PC-9 (cell line): Measurements from ENCODE around the gene NUBP2. TPM values are rescaled to one million over a fixed set of nuclear protein-coding genes. Genes with fewer than 3 reads are reported as not detected.

Experiments used
- Bru-seq: library from RNA; stranded (reverse); fragments of 400-500 nt; gene quantifications from one replicate; lab custom pipeline; 2021; lab: Mats Ljungman, UMichigan
- BruChase-seq, 2 experiments: library from RNA; stranded (reverse); fragments of 400-500 nt; gene quantifications; one replicate each; lab custom pipeline; 2021; lab: Mats Ljungman, UMichigan
- BruUV-seq: library from RNA; stranded (reverse); fragments of 400-500 nt; replicated peaks from 2 replicates; lab custom pipeline; 2021; lab: Mats Ljungman, UMichigan
- CTCF ChIA-PET: fragments of 300-600 bp; sonication (Branson Sonifier 250); formaldehyde crosslinking; loops from one replicate; lab custom pipeline; 2022; ENCODE audit warnings: antibody characterized with exemption; lab: Charles Lee
- POLR2A ChIA-PET: fragments of 300-600 bp; sonication (Branson Sonifier 250); formaldehyde crosslinking; loops from one replicate; lab custom pipeline; 2022; ENCODE audit warnings: antibody characterized with exemption; ENCODE audit not compliant: unreplicated experiment; lab: Charles Lee
- DNase-seq, 2 experiments: peaks; one replicate each; pipeline versions ENCODE4 v3.0.0 to v3.0.0-alpha.2; 2015 to 2022; ENCODE audit warnings: mixed read lengths in 1 of 2
- H2AFZ ChIP-seq: fragments of 200-600 bp; sonication (generic); 2 replicates; pipeline ENCODE4 v1.8.1; 2017; ENCODE audit warnings: antibody characterized with exemption
- H3F3A ChIP-seq: fragments of 200-600 bp; sonication (generic); 2 replicates; pipeline ENCODE4 v1.8.1; 2017; ENCODE audit warnings: antibody characterized with exemption, mild to moderate bottlenecking, low read depth; ENCODE audit not compliant: insufficient read depth
- H3K27ac ChIP-seq: fragments of 200-600 bp; sonication (generic); 2 replicates; pipeline ENCODE4 v1.6.1; 2016; ENCODE audit warnings: mixed run types
- H3K27me3 ChIP-seq: fragments of 200-600 bp; sonication (generic); 2 replicates; pipeline ENCODE4 v1.6.1; 2016; ENCODE audit warnings: low read depth, mixed run types; ENCODE audit not compliant: insufficient read depth
- H3K36me3 ChIP-seq: fragments of 200-600 bp; sonication (generic); 2 replicates; pipeline ENCODE4 v1.6.1; 2016; ENCODE audit warnings: low read depth, mixed run types
- H3K4me1 ChIP-seq: fragments of 200-600 bp; sonication (generic); replicated peaks from 2 replicates; pipeline ENCODE4 v1.6.1; 2016; ENCODE audit warnings: mixed run types; ENCODE audit not compliant: insufficient read depth
- H3K4me2 ChIP-seq: fragments of 200-600 bp; sonication (generic); 2 replicates; pipeline ENCODE4 v1.6.1; 2017; ENCODE audit warnings: mixed run types
- H3K4me3 ChIP-seq: fragments of 200-600 bp; sonication (generic); 2 replicates; pipeline ENCODE4 v1.6.1; 2016; ENCODE audit warnings: mixed run types
- H3K79me2 ChIP-seq: fragments of 200-600 bp; sonication (generic); 2 replicates; pipeline ENCODE4 v1.6.1; 2017; ENCODE audit warnings: low read depth, mixed run types
- H3K9me2 ChIP-seq: fragments of 200-600 bp; sonication (generic); 2 replicates; pipeline ENCODE4 v1.8.1; 2017; ENCODE audit warnings: mild to moderate bottlenecking; ENCODE audit not compliant: insufficient read depth
- H3K9me3 ChIP-seq: fragments of 200-600 bp; sonication (generic); 2 replicates; pipeline ENCODE4 v1.8.1; 2016; ENCODE audit warnings: low read depth; ENCODE audit not compliant: insufficient read depth
- H4K20me1 ChIP-seq: fragments of 200-600 bp; sonication (generic); 2 replicates; pipeline ENCODE4 v1.8.1; 2017; ENCODE audit not compliant: insufficient read depth
- CTCF ChIP-seq: fragments of 200-600 bp; sonication (generic); conservative IDR thresholded peaks from 2 replicates; pipeline ENCODE4 v1.6.1; 2017; ENCODE audit warnings: mixed run types, antibody characterized with exemption, mild to moderate bottlenecking, moderate library complexity
- EZH2 ChIP-seq: fragments of 200-600 bp; sonication (generic); IDR thresholded peaks from 2 replicates; pipeline ENCODE4 v1.8.0; 2017; ENCODE audit warnings: antibody characterized with exemption, low read depth
- intact Hi-C: fragments of 100-400 bp; cut with micrococcal nuclease; formaldehyde crosslinking; loops from one replicate; pipeline ENCODE4 v1.10.0; 2022; ENCODE audit not compliant: unreplicated experiment
- long read RNA-seq: library from polyadenylated mRNA; stranded (forward); transcript quantifications from one replicate; pipeline ENCODE4 v2.0.0, GENCODE V29; 2022
- total RNA-seq: library from RNA; stranded (reverse); gene quantifications from 2 replicates; pipeline ENCODE4 v1.2.3, GENCODE V29; 2021

NUBP2 gene
- 80.0 and 103 TPM in 2 replicates for total RNA-seq
- percentile 60 among the genes with signal in this experiment for Bru-seq, nascent RNA
- BruChase-seq, experiment 1, labeled RNA remaining after a 2-hour chase, result percentile 71 among the genes with signal in this experiment
- percentile 85 among the genes with signal in this experiment for BruChase-seq, experiment 2, labeled RNA remaining after a 6-hour chase
- long read RNA-seq, transcript NUBP2-215 (6 exons, 1,173 nt), result minor isoform, 39 of 207 reads
- long read RNA-seq, transcript NUBP2-206 (6 exons, 815 nt), result minor isoform, 8 of 207 reads
- long read RNA-seq, transcript NUBP2-201 (7 exons, 1,413 nt), result major isoform, 126 of 207 reads
- long read RNA-seq, partial matches to known transcripts, result 10 of 207 reads
- long read RNA-seq, other reads (novel, unspliced or antisense), result 23 of 207 reads

- Histone ChIP-seq H3K9me2 (no peaks in the 10 kb centered on the region), H3K36me3 (0 out of 2 replicates have a peak, but pooled peaks cover 7% of the 10 kb centered on the region), H3K4me3 (peak within 1 kb of the TSS; percentile 93), H3K9me3 (no peaks in the 10 kb centered on the region), H3K27me3 (no peaks in the 10 kb centered on the region), H4K20me1 (peaks cover 43% of the 10 kb centered on the region), H2AFZ (peak within 1 kb of the TSS; percentile 79), H3K79me2 (peaks cover 55% of the 10 kb centered on the region), H3K27ac (peak within 1 kb of the TSS; percentile 50; the same call in 1 of the 2 replicates), H3K4me2 (peak within 1 kb of the TSS; percentile 91), H3F3A (peaks cover 23% of the 10 kb centered on the region; the same call in 1 of the 2 replicates), H3K4me1 (peaks cover 15% of the 10 kb centered on the region)
- peak; percentile 99 to 100 for DNase-seq
- CTCF ChIA-PET, result interaction anchor here (0.6 to 1.6 kb wide), 3 partner anchors 9 to 358 kb away, joined by 6 to 9 read pairs (median 6); partner anchors contain the start of gene MAPK8IP3
- POLR2A ChIA-PET, result interaction anchor here (0.5 to 1.1 kb wide), 12 partner anchors 9 to 1104 kb away, joined by 3 to 11 read pairs (median 4); partner anchors contain the start of genes CEMP1 and MAPK8IP3
- intact Hi-C loops, result loop anchor here (5.0 kb wide), 2 partner anchors 160 to 370 kb away; partner anchors contain the start of gene MSRB1
- no TSS peak for BruUV-seq
- TF ChIP-seq CTCF, result no peak
- no peak for TF ChIP-seq EZH2
Observed at GRCh38 chr16:1782408-1783264, at the start of gene NUBP2, which contains the start of gene SPSB3. TSS of gene NUBP2 (plus strand) at chr16:1782960. CDS start at chr16:1783021, 61 bp downstream. TSS of gene SPSB3 (minus strand) at chr16:1782571. CDS start at chr16:1781483, 1,088 bp downstream.

- H3K4me1 ChIP-seq, result no peaks in the 10 kb centered on the region
- no peak overlapping the region for H3K4me3 ChIP-seq
- H3K4me2 ChIP-seq, result no peak overlapping the region
- CTCF ChIA-PET, result no interaction called here
- H3F3A ChIP-seq, result peaks cover 35% of the 10 kb centered on the region
- POLR2A ChIA-PET, result no interaction called here
- H4K20me1 ChIP-seq, result no peaks in the 10 kb centered on the region
- intact Hi-C loops, result no loop called here
- no peak overlapping the region for H2AFZ ChIP-seq
- no peak for TF ChIP-seq CTCF
- no peak for TF ChIP-seq EZH2
- no peak overlapping the region for H3K27ac ChIP-seq
- H3K79me2 ChIP-seq, result no peaks in the 10 kb centered on the region
- no peaks in the 10 kb centered on the region for H3K9me2 ChIP-seq
- DNase-seq, result no peak
- H3K27me3 ChIP-seq, result no peaks in the 10 kb centered on the region
- BruUV-seq, result no TSS peak
- no peaks in the 10 kb centered on the region for H3K9me3 ChIP-seq
- no peaks in the 10 kb centered on the region for H3K36me3 ChIP-seq
Observed at GRCh38 chr16:1734123-1734522, 48.6 kb upstream of the NUBP2 start.

- no peak for DNase-seq
- intact Hi-C loops, result no loop called here
- no peaks in the 10 kb centered on the region for H3K4me1 ChIP-seq
- no peaks in the 10 kb centered on the region for H3K36me3 ChIP-seq
- POLR2A ChIA-PET, result no interaction called here
- no peak overlapping the region for H2AFZ ChIP-seq
- H3K9me2 ChIP-seq, result no peaks in the 10 kb centered on the region
- H3F3A ChIP-seq, result peaks cover 39% of the 10 kb centered on the region
- no peak overlapping the region for H3K4me3 ChIP-seq
- no peaks in the 10 kb centered on the region for H3K9me3 ChIP-seq
- H3K79me2 ChIP-seq, result no peaks in the 10 kb centered on the region
- CTCF ChIA-PET, result no interaction called here
- TF ChIP-seq CTCF, result no peak
- TF ChIP-seq EZH2, result no peak
- H3K27ac ChIP-seq, result no peak overlapping the region
- no peak overlapping the region for H3K4me2 ChIP-seq
- no peaks in the 10 kb centered on the region for H3K27me3 ChIP-seq
- BruUV-seq, result no TSS peak
- no peaks in the 10 kb centered on the region for H4K20me1 ChIP-seq
Observed at GRCh38 chr16:1734816-1735215, 47.9 kb upstream of the NUBP2 start.
